DLD1 (cell line): ENCODE measurements around the gene RPS29.
"Not testable (repeated sequence)": the region's sequence is repeated elsewhere in the genome, so short reads cannot be mapped to it uniquely, and the experiment has no call there.

Experiments used
- in situ Hi-C: cut with HindIII; loops from 2 replicates; pipeline ENCODE4 v1.10.0; 2017; ENCODE audit warnings: low sequenced_read_pairs

The RPS29 gene

DNA sequence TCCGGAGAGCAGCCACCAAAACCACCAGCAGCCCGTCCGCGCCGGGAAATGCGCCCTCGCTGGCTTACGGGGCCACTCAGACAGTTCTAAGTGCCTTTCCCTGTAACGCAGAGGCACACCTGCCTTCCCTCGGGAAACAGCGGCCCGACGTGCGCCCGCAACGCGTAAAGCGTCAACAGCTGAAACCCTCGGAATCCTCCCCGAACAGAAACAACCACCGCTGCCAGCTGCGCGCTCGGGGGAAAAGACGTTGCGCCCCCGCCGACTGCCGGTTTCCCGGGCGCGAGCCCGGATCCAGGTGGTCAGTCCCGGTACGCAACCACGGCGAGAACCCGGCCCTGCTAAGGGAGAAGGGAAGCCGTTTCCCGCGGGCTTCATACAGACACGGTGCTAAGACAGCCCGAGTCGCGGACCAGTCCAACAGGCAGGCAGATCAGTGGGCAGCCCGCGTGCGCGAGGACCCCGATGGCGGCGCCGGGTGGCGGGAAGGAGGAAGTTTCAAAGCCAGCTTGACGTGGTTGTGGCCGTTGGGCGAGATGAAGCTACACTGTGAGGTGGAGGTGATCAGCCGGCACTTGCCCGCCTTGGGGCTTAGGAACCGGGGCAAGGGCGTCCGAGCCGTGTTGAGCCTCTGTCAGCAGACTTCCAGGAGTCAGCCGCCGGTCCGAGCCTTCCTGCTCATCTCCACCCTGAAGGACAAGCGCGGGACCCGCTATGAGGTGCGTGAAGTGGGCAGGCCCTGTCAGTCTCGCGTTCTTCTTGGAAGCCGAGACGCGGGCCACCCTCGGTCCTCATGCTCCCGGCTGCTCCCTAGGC is 12.5 kb upstream of the RPS29 start, which contains the start of gene LRR1:
LRR1 (plus strand) TSS at position 456 of the 816 bp plus-strand sequence; CDS start at position 537, 81 bp downstream.
- in situ Hi-C loops, result no loop called here

- in situ Hi-C loops, result no loop called here
These were observed 12.0 kb upstream of the RPS29 start for GRCh38 chr14:49598189-49598484.

DNA sequence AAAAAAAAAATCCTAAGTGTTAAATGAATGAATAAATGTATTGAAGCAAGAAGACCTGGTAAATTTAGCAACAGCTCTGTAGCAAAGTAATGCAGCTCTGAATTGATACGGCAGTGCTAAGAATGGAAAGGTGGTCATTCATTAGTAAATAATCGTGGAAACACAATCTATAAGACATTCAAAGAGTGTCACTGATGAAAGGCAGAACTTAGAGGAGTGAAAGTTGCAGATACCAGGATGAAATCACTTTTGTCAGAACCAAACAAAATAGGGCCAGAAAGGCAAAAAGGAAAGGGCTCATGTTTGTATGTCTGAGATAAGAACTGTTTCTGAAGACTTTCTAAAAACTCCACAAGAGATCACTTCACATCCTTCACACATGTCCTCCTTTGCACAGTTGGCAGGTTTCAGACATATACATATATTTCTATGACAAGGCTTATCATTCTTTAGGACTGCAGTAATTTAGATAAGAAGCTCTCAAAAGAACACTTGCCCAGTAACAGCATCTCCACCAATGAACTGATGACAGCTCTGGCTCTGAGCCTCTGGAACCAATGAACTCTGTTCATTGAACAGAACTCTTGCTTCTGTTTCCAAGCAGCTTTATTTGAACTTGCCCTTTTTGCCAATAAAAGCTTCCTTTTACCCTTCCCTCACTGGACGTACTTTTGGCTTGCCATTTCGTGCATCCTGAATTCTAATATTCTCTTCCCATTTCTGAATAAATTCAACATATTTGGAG is 8.3 kb upstream of the RPS29 start:
- in situ Hi-C loops, result no loop called here

- in situ Hi-C loops, result no loop called here
These were observed 6.8 kb upstream of the RPS29 start for GRCh38 chr14:49593016-49593415.

DNA sequence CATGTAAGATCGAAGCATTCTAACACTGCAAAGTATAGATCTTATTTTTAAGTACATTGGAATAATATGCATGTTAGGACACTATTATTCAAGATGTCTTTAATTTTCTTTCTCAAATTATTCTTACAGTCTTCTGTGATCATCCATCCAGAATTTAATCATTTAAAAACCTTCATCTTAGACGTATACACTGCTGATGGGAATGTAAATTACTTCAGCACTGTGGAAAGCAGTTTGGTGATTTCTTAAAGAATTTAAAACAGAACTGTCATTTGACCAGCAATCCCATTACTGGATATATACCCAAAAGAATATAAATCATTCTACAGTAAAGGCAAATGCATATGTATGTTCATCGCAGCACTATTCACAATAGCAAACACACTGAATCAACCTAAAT is 3.2 kb upstream of the RPS29 start:
- in situ Hi-C loops, result no loop called here

- in situ Hi-C loops, result no loop called here
These were observed 687 bp upstream of the RPS29 start for GRCh38 chr14:49586673-49587460.

DNA sequence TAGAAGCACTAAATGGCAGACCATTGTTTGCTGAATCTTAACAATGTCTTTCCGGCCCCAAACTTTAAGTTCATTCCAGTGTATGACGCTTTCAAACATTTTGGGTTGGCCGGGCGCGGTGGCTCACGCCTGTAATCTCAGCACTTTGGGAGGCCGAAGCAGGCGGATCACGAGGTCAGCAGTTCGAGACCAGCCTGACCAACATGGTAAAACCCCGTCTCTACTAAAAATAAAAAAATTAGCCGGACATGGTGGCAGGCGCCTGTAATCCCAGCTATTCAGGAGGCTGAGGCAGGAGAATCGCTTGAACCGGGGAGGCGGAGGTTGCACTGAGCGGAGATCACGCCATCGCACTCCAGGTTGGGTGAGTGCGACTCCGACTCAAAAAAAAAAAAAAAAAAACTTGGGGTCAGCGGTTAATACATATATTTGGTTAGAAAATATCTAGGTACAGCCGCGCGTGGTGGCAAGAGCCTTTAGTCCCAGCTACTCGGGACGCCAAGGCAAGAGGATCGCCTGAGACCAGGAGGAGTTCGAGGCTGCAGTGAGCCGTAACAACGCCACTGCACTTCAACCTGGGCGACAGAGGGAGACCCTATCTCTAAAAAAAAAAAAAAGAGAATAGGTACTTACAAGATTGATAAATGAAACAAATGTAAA is 1.1 kb downstream of the RPS29 start:
- in situ Hi-C loops, result not testable (repeated sequence)

- in situ Hi-C loops, result no loop called here
These were observed 2.1 kb downstream of the RPS29 start for GRCh38 chr14:49584058-49584457.

DNA sequence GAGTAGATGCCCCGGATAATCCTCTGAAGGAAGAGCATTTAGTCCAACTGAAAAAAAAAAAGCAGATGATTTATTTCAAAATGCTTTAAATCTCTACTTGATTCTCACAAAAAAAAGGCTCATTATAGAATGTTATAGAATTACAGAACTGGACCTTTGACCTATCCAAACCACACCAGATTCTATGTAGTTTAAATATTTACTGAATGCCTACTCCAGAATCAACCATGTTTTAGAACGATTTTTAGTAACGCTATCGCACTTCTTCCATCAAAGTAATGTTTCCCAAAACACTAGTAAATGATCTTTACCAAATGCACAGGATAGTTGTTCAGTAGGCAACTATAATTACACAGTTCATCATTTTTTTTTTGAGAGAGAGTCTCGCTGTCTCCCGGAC is 2.6 kb downstream of the RPS29 start:
- in situ Hi-C loops, result no loop called here

DNA sequence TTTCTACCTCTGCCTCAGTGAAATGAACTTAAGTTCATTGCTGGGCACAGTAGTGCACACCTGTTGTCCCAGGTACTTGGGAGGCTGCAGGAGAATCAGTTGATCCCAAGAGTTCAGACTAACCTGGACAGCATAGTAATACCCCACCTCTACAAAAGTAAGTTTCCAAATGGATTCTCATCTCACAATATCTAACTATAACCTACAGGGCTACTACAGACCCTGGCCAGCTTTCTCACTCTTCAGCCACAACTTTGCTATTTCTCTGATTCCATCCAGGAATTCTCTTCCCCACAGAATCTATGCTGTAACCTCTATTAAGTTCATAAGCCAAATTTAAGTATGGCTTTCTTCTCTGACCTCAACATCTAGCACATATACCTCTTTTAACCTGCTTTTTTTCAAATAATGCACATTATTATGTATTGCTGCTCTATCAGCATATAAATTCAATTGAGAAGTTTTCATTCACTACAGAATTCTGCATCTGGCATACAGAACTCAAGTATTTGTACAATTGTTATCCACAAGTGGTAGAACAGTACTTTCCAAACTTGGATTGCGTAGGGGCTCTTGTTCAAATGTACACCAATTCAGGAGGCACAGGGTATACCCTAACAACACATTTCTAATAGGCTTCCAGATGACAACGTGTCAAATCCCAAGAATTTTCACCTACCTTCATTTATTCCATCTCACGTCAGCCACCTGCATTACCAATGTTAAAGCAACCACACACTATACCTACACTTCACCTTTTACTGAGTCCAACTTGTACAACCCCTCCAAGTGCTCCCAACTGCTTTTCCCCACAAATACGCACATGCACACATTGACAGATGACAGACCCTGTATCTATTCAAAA is 3.8 kb downstream of the RPS29 start:
- in situ Hi-C loops, result no loop called here

DNA sequence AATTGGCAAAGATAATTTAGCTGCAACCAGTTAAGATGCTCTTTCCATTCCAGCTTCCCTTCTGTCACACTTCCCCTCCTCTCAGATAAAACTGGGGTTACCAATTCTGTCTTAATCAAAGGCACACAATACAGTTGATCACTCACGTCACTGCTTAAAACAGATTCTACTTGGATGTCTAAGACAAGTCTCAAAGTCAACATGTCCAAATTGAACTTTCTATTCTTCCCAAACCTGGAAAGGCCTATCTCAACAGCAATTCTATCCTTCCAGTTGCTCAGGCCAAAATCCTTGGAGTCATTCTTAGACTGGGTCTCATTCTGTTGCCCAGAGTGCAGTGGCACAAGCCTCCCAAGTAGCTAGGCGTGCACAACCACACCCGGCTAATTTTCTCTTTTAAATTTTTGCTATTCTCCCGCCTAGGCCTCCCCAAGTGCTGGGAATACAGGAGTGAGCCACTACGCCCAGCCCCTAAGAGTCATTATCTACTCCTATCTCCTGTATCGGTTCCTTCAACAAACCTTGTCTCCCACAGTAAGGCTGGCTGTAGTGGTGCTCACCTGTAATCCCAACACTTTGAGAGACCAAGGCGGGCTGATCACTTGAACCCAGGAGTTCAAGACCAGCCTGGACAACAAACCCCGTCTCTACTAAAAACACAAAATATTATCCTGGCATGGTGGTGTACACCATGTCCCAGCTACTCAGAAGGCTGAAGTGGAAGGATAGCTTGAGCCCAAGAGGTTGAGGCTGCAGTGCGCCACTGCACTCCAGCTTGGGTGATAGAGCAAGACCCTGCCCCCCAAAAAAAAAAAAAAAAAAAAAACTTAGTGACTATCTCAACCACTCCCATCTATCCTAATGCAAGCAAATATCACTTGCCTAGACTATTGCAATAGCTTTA is 4.7 kb downstream of the RPS29 start:
- in situ Hi-C loops, result no loop called here

DNA sequence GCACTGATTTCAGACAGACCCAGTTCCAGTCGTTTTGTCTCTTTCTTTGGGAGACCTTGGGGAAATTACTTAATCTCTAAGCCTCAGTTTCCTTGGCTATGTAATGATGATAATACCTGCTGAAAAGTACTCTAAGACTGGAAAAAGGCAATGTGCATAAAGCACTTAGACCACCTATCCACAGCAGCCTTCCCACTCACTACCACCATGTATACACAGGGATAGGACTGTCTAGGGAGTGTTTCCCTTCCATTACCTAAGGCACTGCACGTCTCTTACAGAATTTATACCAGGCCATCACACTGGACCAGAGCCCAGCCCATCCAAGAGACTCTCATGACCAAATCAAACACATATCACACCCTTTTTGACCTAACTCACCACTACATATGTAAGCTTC is 6.3 kb downstream of the RPS29 start:
- in situ Hi-C loops, result no loop called here

DNA sequence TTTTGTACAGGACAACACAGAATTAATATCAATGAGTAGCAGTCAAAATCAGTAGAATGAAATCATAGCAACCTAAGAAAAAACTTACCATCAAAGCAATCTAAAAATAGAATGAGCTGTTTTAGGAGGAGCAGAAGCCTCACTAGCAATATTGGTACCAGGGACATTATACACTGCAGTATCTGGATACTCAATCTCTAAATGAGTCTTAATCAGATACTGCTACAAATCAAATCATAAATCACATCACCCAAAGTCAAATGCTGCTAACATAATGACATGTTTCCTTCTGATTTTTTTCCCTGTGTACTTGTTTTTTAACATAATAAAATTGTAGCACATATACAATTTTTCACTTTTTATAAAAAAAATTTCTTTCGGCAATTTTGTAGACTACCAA is 8.0 kb downstream of the RPS29 start:
- in situ Hi-C loops, result no loop called here

DNA sequence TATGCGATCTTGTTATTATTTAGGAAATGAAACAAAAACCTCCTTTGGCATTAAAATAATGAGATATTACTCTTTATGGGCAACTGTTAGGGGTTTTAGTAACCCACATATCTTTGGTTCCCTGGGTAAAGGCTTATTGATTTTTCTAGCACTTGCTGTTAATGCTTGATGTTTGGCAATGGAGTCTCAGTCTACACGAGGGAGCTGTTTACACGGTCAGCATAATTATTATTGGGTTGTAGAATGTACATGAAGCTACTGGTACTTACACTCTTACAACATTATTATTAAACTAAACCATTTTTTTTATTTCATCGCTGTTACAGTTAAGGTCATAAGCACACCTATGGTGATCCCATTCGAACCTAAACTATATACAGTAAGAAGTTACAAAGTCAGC is 12.1 kb downstream of the RPS29 start:
- in situ Hi-C loops, result no loop called here

DNA sequence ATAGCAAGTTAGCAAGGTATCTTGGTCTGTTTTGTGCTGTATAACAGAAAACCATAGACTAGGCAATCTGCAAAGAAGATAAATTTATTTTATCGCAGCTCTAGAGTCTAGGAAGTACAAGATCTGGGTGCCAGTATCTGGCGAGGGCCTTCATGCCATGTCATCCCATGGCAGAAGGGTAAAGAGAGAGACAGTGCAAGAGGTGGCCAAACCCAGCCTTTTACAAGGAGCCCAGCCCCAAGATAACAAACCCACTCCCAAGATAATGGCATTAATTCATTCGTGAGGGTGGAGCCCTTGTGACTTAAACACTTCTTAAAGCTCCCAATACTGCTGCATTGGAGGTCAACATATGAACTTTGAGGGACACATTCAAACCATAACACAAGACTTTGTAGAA is 16.9 kb downstream of the RPS29 start:
- in situ Hi-C loops, result no loop called here

- in situ Hi-C loops, result no loop called here
These were observed 19.5 kb downstream of the RPS29 start for GRCh38 chr14:49566714-49567113.

- in situ Hi-C loops, result no loop called here
These were observed 26.0 kb downstream of the RPS29 start for GRCh38 chr14:49559979-49560768.

DNA sequence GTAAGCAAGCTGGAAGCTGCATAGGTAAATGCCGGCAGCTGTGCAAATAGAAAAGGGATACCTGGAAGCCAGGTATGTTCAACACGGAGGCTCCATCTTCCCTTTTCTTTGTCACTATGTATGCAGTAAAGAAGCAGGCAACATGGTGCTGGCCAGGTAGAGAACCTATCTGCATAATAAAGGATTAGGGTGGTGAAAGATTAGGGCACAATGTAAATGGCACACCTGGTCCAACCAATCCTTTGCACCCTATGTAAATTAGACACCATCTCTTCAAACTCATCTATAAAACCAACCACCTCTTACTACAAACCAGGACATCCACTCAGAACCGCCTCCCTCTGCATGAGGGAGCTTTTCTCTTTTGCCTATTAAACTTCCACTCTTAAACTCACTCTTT is 32.3 kb downstream of the RPS29 start:
- in situ Hi-C loops, result no loop called here
